Measurements from ENCODE around the gene GPI.

GPI gene

GRCh38 chr19:34357431-34357830 is 7.6 kb upstream of the GPI start:
- Histone ChIP-seq H3K27ac (replicated peaks) (no peak overlapping the region), H3K4me3 (replicated peaks; ENCODE audit: insufficient read depth, low read length) (no peak overlapping the region), H3K27me3 (ENCODE audit: insufficient read depth, poor library complexity, severe bottlenecking) (no peaks in the 10 kb centered on the region)
- TF ChIP-seq POLR2AphosphoS5 (IDR thresholded peaks at IDR 0.05; ENCODE audit: low read depth) (no peak), REST (IDR thresholded peaks at IDR 0.05; ENCODE audit: insufficient replicate concordance, low read depth) (no peak), SPI1 (IDR thresholded peaks at IDR 0.05; ENCODE audit: borderline replicate concordance, low read depth) (no peak), CTCF (IDR thresholded peaks at IDR 0.05; ENCODE audit: insufficient read depth, low read length) (no peak), GABPA (IDR thresholded peaks at IDR 0.05; ENCODE audit: low read depth) (no peak)
- DNase-seq (ENCODE audit: low read depth in 1 of 2, low spot score in 1 of 2): no peak

DNA sequence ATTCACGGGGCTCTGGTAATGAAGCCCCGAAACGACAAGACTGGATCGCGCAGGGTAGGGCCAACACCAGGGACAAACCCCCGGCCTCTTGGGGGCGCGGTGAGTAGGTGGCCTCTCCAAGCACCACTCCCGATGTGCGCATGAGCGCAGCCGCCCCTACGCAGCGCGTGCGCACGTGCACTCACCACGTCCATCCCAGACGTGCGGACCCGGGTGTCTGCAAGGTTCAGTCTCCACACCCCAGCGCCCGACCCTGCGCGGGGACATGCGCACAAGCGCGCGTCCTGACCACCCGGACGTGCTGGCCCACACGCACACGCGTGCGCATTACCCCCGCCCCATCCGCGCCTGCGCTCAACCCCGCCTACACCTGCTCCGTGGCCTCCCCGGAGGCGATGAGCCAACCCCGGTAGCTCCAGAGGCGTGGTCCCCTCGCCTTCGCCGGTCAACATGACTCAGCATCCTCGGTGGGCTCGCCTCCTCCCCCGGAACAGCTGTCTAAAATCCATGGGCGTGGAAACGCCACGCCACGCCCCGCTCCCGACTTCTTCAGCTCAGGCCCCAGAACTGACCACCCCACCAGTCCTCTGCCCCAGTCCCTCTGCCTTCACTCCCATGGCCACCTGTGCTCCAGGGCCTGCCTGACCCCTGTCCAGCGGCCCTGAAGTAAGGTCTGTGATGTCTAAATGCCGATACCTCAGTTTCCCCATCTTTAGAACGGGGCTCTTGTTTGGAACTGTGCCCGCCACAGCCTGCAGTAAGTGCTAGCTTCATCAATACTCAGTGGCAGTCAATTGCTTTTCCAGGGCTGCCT is 5.6 kb upstream of the GPI start:
- Histone ChIP-seq H3K27ac (replicated peaks) (peak overlapping the region; percentile 57), H3K4me3 (replicated peaks; ENCODE audit: insufficient read depth, low read length) (peak overlapping the region; percentile 45), H3K27me3 (ENCODE audit: insufficient read depth, poor library complexity, severe bottlenecking) (no peaks in the 10 kb centered on the region)
- peak; percentile 98 to 99 for DNase-seq (ENCODE audit: low read depth in 1 of 2, low spot score in 1 of 2)
- TF ChIP-seq GABPA (IDR thresholded peaks at IDR 0.05; ENCODE audit: low read depth): no peak
- TF ChIP-seq SPI1 (IDR thresholded peaks at IDR 0.05; ENCODE audit: borderline replicate concordance, low read depth): no peak
- TF ChIP-seq CTCF (IDR thresholded peaks at IDR 0.05; ENCODE audit: insufficient read depth, low read length): peak; percentile 33
- TF ChIP-seq POLR2AphosphoS5 (IDR thresholded peaks at IDR 0.05; ENCODE audit: low read depth): peak; percentile 26; the same call in 1 of the 2 replicates
- no peak for TF ChIP-seq REST (IDR thresholded peaks at IDR 0.05; ENCODE audit: insufficient replicate concordance, low read depth)

DNA sequence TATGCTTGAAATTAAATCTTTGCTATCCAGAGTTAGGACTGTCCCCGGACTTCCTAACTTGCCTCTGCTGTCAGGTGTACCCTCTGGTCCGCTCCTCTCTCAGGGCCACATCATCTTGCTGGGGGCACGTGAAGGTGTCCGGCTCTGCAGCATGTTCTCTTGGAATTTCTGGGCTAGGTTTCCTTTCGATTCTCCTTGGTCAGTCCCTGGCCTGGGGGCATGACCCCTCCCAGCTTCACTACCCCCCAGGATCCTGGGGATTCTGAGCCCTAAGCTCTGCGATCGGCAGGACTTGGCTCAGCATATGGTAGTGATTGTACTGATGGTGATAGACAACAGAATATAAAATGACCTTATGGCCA is 5.1 kb upstream of the GPI start:
- TF ChIP-seq POLR2AphosphoS5 (IDR thresholded peaks at IDR 0.05; ENCODE audit: low read depth) (no peak), REST (IDR thresholded peaks at IDR 0.05; ENCODE audit: insufficient replicate concordance, low read depth) (no peak), CTCF (IDR thresholded peaks at IDR 0.05; ENCODE audit: insufficient read depth, low read length) (no peak), GABPA (IDR thresholded peaks at IDR 0.05; ENCODE audit: low read depth) (no peak), SPI1 (IDR thresholded peaks at IDR 0.05; ENCODE audit: borderline replicate concordance, low read depth) (no peak)
- no peak for DNase-seq (ENCODE audit: low read depth in 1 of 2, low spot score in 1 of 2)
- H3K4me3 ChIP-seq (replicated peaks; ENCODE audit: insufficient read depth, low read length): peak overlapping the region; percentile 45
- no peaks in the 10 kb centered on the region for H3K27me3 ChIP-seq (ENCODE audit: insufficient read depth, poor library complexity, severe bottlenecking)
- peak overlapping the region; percentile 55 for H3K27ac ChIP-seq (replicated peaks)
